ENCODE measurements around the gene DYNAP.

The DYNAP gene

DNA sequence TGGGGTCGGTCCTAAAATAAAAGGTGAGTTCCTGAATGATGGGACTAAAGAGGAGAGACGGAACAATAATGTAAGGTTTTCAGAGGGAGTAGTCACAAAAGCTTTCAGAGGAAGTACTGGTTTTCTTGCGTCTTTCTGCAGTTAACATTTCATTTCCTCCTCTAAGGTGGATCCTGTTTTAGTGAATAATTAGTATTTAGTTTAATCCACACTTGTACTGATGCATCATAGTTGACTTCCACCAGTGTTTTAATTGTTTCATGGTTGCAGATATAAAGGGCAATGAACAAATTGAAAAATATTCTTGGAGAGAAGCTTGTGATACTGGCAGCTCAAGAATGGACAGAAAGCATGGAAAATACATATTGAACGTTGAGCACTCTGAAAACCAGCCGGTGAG is at the start of gene DYNAP:
DYNAP (plus strand) TSS at position 301 of the 400 bp plus-strand sequence; CDS start at position 339, 38 bp downstream.
- no peak for DNase-seq

DNA sequence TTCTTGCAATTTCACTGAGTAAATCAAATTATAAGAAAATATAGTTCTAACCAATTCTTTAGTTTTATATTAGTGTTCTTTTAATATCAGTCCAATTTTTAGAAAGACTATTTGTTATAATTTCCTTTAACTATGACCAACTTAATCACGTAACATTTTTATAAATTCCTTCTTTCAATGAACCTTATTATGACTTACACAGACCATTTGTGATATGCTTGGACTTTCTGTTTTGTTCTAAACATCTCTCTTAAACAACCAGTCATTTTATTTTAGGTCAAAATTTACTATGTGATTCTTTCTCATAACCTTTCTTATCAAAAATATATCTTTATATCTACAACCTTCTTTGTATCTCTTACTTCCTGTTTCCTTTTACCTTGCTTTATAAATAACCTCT is 39.5 kb upstream of the DYNAP start:
- no peak for DNase-seq

DNA sequence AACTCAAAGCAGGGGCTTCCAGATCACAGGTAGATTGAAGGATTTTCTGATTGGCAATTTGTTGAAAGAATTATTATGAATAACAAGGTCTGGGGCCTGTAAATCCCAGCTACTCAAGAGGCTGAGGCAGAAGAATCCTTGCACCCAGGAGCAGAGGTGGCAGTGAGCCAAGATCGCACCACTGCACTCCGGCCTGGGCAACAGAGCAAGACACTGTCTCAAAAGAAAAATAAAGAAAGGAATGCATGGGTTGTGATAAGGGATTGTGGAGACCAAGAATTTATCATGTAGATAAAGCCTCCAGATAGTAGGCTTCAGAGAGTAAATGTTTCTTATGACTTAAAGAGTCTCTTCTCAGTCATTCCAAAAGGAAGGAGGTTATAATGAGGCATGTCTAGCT is 35.8 kb upstream of the DYNAP start:
- no peak for DNase-seq

DNA sequence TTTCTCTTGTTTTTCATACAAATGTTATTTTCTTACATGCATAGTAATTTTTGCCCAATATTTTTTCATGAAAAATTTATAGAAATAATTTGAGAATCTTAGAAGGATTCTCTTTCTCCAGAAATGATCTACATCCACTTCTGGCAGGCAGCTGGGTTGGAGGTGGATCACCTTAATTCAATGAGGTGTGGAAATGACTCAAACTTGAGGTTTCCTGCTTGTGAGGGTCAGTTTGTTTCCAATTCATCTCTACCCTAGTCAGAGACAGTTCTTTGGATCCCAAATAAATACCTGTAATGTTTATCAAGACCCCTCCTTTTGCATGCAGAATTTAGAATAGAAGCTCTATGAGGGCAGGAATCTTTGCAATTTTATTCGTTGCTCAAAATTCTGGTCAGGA is 35.0 kb upstream of the DYNAP start:
- no peak for DNase-seq

- DNase-seq: no peak
Observed at GRCh38 chr18:54557958-54558357, 33.1 kb upstream of the DYNAP start.

DNA sequence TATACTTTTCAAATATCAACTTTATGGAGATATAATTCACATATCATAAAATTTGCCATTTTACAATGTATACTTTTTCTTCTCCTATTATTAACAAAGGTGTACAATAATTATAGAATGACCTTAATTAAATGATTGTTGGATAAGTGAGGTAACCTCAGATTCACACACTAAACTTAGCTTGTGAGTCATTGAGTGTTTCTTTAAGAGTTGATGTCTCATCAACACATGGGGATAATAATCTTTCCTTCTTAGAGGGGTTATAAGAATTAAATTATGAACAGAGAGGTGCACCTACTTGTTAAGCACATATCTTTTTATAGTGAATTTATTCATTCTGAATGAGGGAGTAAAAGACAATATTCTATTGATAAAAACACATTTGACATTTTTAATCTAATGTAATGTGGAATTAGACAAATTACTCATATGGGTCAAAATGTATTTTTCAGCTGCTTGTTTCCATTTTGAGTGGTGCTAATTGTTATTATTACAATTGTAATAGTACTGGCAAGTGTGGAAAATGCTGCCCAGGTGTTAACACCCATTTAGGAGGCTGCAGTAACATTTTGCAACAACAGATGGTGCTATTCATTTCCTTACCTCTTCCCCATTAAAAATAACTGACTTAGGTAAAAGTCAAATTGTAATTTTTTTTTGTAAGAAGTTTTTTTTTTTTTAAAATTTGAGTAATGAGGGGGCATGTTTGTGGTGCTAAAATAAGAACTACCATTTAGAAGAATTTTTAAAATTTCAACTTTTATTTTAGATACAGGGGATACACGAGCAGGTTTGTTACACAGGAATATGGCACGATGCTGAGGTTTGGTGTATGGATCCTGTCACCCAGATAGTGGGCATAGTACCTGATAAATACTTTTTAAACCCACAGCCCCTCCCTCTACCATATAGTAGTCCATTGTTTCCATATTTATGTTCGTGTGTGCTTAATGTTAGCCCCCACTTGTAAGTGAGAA is 32.1 kb upstream of the DYNAP start:
- DNase-seq: no peak

DNA sequence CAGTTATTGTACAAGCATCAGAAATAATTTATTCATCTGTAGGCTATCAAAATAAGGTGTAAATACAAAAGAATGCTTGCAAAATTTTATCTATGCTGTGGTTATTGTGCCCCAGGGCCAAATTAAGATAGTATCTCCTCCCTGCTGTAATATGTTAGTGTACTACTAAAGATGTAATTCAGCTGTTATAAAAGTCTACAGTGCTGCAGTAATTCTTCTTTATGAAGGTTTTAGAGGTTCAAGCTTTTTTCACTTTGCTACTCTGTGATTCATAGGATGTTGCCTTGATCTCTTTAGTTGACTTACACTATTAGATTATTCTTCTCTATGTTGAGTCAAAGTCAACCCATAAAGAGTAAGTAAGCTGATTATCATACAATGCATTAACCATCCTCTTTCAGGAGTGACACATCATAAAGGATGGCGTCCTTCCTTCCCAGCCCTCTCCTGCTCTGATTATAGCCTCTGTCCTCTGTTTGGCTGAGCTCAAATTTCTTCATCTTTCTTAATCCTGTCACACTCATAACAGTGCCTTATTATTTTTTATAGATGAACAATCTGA is 29.3 kb upstream of the DYNAP start:
- DNase-seq: no peak

GRCh38 chr18:54580202-54580729 is 10.8 kb upstream of the DYNAP start:
- DNase-seq: no peak

- DNase-seq: no peak
Observed at GRCh38 chr18:54584065-54584464, 7.0 kb upstream of the DYNAP start.

- DNase-seq: no peak
Observed at GRCh38 chr18:54585743-54586142, 5.3 kb upstream of the DYNAP start.

GRCh38 chr18:54604211-54604610 is 13.2 kb downstream of the DYNAP start:
- DNase-seq: no peak

- DNase-seq: no peak
Observed at GRCh38 chr18:54606835-54607212, 15.8 kb downstream of the DYNAP start.

- peak; percentile 80 for DNase-seq
Observed at GRCh38 chr18:54607213-54608027, 16.4 kb downstream of the DYNAP start.

- DNase-seq: no peak
Observed at GRCh38 chr18:54608028-54608642, 17.1 kb downstream of the DYNAP start.

GRCh38 chr18:54611816-54612215 is 20.8 kb downstream of the DYNAP start:
- DNase-seq: no peak

DNA sequence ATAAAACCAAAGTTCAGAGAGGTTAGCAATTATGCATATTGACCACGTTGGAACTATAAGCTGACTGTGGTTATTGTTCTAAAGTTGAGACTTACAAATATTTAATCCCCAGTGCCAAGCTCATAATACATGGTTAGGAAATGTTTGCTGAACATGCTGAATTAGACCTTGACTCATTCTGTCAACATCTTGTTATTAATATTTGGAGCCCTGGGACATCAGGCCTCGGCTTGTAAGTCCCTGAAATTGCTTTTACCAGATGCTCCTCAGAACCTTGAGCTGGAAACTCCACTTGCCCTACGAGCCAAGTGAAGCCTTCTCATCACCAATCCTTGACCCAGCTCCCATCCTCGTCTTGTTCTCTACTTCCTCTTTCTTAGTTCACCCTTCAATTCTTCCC is 21.2 kb downstream of the DYNAP start:
- no peak for DNase-seq

- DNase-seq: no peak
Observed at GRCh38 chr18:54613174-54613573, 22.1 kb downstream of the DYNAP start.

DNA sequence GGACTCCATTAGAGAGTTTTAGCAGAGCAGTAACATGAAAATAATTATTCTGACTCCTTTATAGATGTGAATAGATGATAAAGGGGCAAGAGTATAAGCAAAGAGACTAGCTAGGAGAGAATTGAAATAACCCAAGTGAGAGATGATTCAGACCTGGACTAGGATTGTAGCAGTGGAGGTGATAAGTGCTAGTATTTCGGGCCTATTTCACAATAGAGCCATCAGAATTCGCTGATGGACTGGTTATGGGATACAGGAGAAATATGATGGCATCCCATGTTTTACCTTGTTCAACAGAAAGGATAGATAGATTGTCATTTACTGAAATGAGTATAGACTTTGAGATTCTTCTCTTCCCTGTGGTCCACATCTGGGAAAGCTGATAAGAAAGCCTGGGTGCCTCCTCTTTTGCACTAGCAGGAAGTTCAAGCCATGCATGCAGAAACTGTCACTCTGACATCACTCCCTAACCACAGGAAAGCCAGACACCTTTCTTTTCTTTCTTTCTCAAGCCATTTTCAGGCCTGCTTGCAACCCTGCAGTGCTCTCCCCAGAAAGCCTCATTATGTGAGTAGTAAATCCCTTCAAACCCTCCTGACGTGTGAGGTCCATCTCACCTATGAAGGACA is 25.3 kb downstream of the DYNAP start:
- no peak for DNase-seq

- no peak for DNase-seq
Observed at GRCh38 chr18:54622084-54622483, 31.0 kb downstream of the DYNAP start.

- DNase-seq: no peak
Observed at GRCh38 chr18:54626779-54627178, 35.7 kb downstream of the DYNAP start.

GRCh38 chr18:54630963-54631362 is 39.9 kb downstream of the DYNAP start:
- DNase-seq: no peak

- no peak for DNase-seq
Observed at GRCh38 chr18:54636217-54636616, 45.2 kb downstream of the DYNAP start.
